T47D (cell line): Measurements from ENCODE around the gene PRKG1.
A peak's percentile ranks its signal among the peaks of the same experiment; 100 is the strongest.
"Not testable (repeated sequence)": the region's sequence is repeated elsewhere in the genome, so short reads cannot be mapped to it uniquely, and the experiment has no call there.

Experiments
- DNase-seq, 2 experiments: peaks; one replicate each; pipeline versions ENCODE4 v3.0.0 to v3.0.0-alpha.2; 2011 to 2012; ENCODE audit warnings: low read depth in 1 of 2, low spot score in 1 of 2
- JUND ChIP-seq: IDR thresholded peaks from 2 replicates; pipeline ENCODE4 v1.6.1; 2012; ENCODE audit warnings: low read depth
- in situ Hi-C: cut with HindIII; loops from 2 replicates; pipeline ENCODE4 v1.10.0; 2016; ENCODE audit warnings: low sequenced_read_pairs, low pct_unique_long_range_greater_than_20kb

The PRKG1 gene

GRCh38 chr10:51574248-51575048 is 500.2 kb downstream of the PRKG1 start:
- DNase-seq, result no peak
- TF ChIP-seq JUND, result no peak
- in situ Hi-C loops, result no loop called here

GRCh38 chr10:51581196-51581595 is 506.9 kb downstream of the PRKG1 start:
- DNase-seq, result peak in 1 of 2 experiments; percentile 55
- in situ Hi-C loops, result not testable (repeated sequence)

GRCh38 chr10:51583976-51584375 is 509.7 kb downstream of the PRKG1 start:
- in situ Hi-C loops, result no loop called here
- no peak for TF ChIP-seq JUND
- DNase-seq, result no peak

GRCh38 chr10:51585742-51586141 is 511.5 kb downstream of the PRKG1 start:
- in situ Hi-C loops, result no loop called here
- TF ChIP-seq JUND, result no peak
- no peak for DNase-seq

GRCh38 chr10:51588984-51589383 is 514.7 kb downstream of the PRKG1 start:
- no peak for DNase-seq
- in situ Hi-C loops, result no loop called here
- no peak for TF ChIP-seq JUND

- no peak for DNase-seq
- no peak for TF ChIP-seq JUND
- in situ Hi-C loops, result no loop called here
These were observed 516.5 kb downstream of the PRKG1 start for GRCh38 chr10:51590818-51591217.

- TF ChIP-seq JUND, result no peak
- no peak for DNase-seq
- in situ Hi-C loops, result no loop called here
These were observed 522.4 kb downstream of the PRKG1 start for GRCh38 chr10:51596695-51597094.

- no peak for TF ChIP-seq JUND
- DNase-seq, result no peak
- in situ Hi-C loops, result no loop called here
These were observed 525.4 kb downstream of the PRKG1 start for GRCh38 chr10:51599647-51600046.

- no peak for TF ChIP-seq JUND
- in situ Hi-C loops, result no loop called here
These were observed 528.0 kb downstream of the PRKG1 start for GRCh38 chr10:51602326-51602725.

GRCh38 chr10:51604579-51604978 is 530.3 kb downstream of the PRKG1 start:
- in situ Hi-C loops, result no loop called here
- no peak for TF ChIP-seq JUND
- no peak for DNase-seq

More at GRCh38 chr10:51602326-51602725, 528.0 kb downstream of the PRKG1 start:
- DNase-seq, result no peak

GRCh38 chr10:51606825-51607462 is 532.7 kb downstream of the PRKG1 start:
- no peak for DNase-seq
- in situ Hi-C loops, result no loop called here

GRCh38 chr10:51607463-51607835 is 533.2 kb downstream of the PRKG1 start:
- no peak for TF ChIP-seq JUND
- in situ Hi-C loops, result no loop called here
- no peak for DNase-seq

More at GRCh38 chr10:51606825-51607462, 532.7 kb downstream of the PRKG1 start:
- TF ChIP-seq JUND, result no peak

- DNase-seq, result no peak
- TF ChIP-seq JUND, result no peak
- in situ Hi-C loops, result no loop called here
These were observed 533.9 kb downstream of the PRKG1 start for GRCh38 chr10:51608211-51608610.
